ENCODE measurements around the gene EN1.

EN1 gene

GRCh38 chr2:118850901-118851415 lies 3.5 kb upstream of the EN1 start:
- no peak for TF ChIP-seq ZFX (IDR thresholded peaks at IDR 0.05; ENCODE audit: borderline replicate concordance)
- no peak for TF ChIP-seq CTCF (IDR thresholded peaks at IDR 0.05)
- no peak overlapping the region for H3K27ac ChIP-seq

- no peak overlapping the region for H3K27ac ChIP-seq
- TF ChIP-seq ZFX (IDR thresholded peaks at IDR 0.05; ENCODE audit: borderline replicate concordance) (no peak), CTCF (IDR thresholded peaks at IDR 0.05) (no peak)
These were observed 2.9 kb upstream of the EN1 start for GRCh38 chr2:118850168-118850900.

- TF ChIP-seq ZFX (IDR thresholded peaks at IDR 0.05; ENCODE audit: borderline replicate concordance) (no peak), CTCF (IDR thresholded peaks at IDR 0.05) (no peak)
- no peak overlapping the region for H3K27ac ChIP-seq
These were observed 2.0 kb upstream of the EN1 start for GRCh38 chr2:118849226-118850167.

DNA sequence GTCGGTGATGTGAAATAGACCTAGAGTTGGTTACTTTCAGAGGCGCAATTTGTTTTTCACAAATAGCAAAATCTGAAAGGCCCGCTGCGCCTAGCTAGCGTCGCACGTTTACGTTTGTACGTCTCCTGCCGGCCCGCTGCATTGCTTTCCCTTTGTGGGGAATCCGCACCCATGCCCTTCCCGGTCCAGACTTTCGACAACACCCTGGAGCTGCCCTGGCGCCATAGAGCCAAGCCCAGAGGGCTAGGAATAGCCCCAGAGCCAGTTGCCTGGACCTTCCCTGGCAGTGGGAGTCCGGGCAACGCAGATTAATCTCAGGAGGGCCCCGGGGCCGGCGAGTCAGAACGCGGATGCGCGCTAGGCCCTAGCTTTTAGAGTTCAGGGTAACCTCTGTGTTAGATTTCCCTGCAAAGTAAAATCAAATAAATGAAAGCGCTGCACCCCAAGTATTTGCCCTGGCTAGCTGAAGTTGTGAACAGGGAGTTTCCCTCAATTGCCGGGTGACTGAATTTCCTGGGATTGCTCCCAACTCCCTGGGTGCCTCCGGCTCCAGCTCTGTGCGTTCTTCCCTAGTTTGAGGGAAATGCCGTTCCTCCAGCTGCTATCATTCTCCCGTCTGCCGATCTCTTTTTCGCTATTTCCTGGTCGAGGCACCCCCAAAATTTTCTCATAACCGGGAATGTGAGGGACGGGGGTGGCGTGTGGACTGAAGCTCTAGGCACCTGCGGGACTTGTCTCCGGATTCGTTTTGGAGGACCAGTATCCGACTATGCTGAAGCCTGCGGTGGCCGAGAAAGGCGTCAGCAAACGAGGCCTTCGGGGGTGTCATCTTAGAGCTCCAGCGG lies 1.2 kb upstream of the EN1 start:
- TF ChIP-seq CTCF (IDR thresholded peaks at IDR 0.05), result no peak
- no peak for TF ChIP-seq ZFX (IDR thresholded peaks at IDR 0.05; ENCODE audit: borderline replicate concordance)
- H3K27ac ChIP-seq, result no peak overlapping the region

DNA sequence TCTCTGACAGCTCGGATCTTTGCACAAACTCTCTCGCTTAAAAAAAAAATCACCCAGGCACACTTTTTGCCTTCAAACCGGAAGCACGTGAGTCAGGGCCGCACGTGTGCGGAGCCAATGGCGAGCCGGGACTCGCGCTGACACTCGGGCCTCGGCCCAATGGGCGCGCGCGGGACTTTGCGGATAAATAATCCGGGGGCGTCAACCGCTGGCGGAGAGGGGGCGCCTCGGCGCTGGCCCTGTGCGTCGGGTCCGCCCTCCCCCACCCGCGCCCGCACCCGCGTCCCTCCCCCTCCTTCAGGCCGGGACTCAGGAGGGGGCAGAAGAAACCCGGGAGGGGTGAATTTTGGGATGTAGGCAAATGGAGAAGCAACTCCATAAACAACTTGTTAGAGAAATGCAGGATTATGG lies 319 bp upstream of the EN1 start:
- no peak overlapping the region for H3K27ac ChIP-seq
- no peak for TF ChIP-seq CTCF (IDR thresholded peaks at IDR 0.05)
- no peak for TF ChIP-seq ZFX (IDR thresholded peaks at IDR 0.05; ENCODE audit: borderline replicate concordance)

GRCh38 chr2:118846442-118846952 lies 951 bp downstream of the EN1 start:
- TF ChIP-seq ZFX (IDR thresholded peaks at IDR 0.05; ENCODE audit: borderline replicate concordance) (no peak), CTCF (IDR thresholded peaks at IDR 0.05) (no peak)
- H3K27ac ChIP-seq, result no peak overlapping the region

Measured in 22Rv1 (cell line).